HG03045 (cell line): ENCODE measurements around the gene TRIP12.
"Not testable (repeated sequence)": the region's sequence is repeated elsewhere in the genome, so short reads cannot be mapped to it uniquely, and the experiment has no call there.

Source experiments
- ATAC-seq: cut with Tn5 transposase; IDR thresholded peaks from one replicate; pipeline ENCODE4 v1.9.1; 2021; ENCODE audit warnings: mild to moderate bottlenecking, moderate library complexity; ENCODE audit not compliant: unreplicated experiment

Gene TRIP12

GRCh38 chr2:229879191-229879950 is 42.4 kb downstream of the TRIP12 start:
- ATAC-seq, result no peak

- ATAC-seq, result no peak
Observed at GRCh38 chr2:229875549-229875948, 46.3 kb downstream of the TRIP12 start.

GRCh38 chr2:229874647-229875046 is 47.2 kb downstream of the TRIP12 start:
- no peak for ATAC-seq

GRCh38 chr2:229873123-229873581 is 48.7 kb downstream of the TRIP12 start:
- ATAC-seq, result no peak

- ATAC-seq, result no peak
Observed at GRCh38 chr2:229870903-229871656, 50.7 kb downstream of the TRIP12 start.

- no peak for ATAC-seq
Observed at GRCh38 chr2:229869226-229869625, 52.6 kb downstream of the TRIP12 start.

- ATAC-seq, result no peak
Observed at GRCh38 chr2:229868794-229869193, 53.0 kb downstream of the TRIP12 start.

- no peak for ATAC-seq
Observed at GRCh38 chr2:229865033-229865432, 56.8 kb downstream of the TRIP12 start.

- ATAC-seq, result no peak
Observed at GRCh38 chr2:229861431-229861830, 60.4 kb downstream of the TRIP12 start.

- ATAC-seq, result no peak
Observed at GRCh38 chr2:229860334-229860733, 61.5 kb downstream of the TRIP12 start.

GRCh38 chr2:229858351-229858750 is 63.5 kb downstream of the TRIP12 start:
- no peak for ATAC-seq

- ATAC-seq, result no peak
Observed at GRCh38 chr2:229857634-229858033, 64.2 kb downstream of the TRIP12 start.

GRCh38 chr2:229856413-229856812 is 65.4 kb downstream of the TRIP12 start:
- ATAC-seq, result peak; percentile 87

GRCh38 chr2:229855116-229855515 is 66.7 kb downstream of the TRIP12 start:
- ATAC-seq, result no peak

GRCh38 chr2:229852565-229852964 is 69.2 kb downstream of the TRIP12 start:
- peak; percentile 67 for ATAC-seq

- no peak for ATAC-seq
Observed at GRCh38 chr2:229851870-229852269, 69.9 kb downstream of the TRIP12 start.

- not testable (repeated sequence) for ATAC-seq
Observed at GRCh38 chr2:229850355-229851275, 71.2 kb downstream of the TRIP12 start.

GRCh38 chr2:229849073-229849472 is 72.7 kb downstream of the TRIP12 start:
- no peak for ATAC-seq

- ATAC-seq, result no peak
Observed at GRCh38 chr2:229843613-229844012, 78.2 kb downstream of the TRIP12 start.

- ATAC-seq, result no peak
Observed at GRCh38 chr2:229838729-229839128, 83.1 kb downstream of the TRIP12 start.

- ATAC-seq, result no peak
Observed at GRCh38 chr2:229836847-229837246, 85.0 kb downstream of the TRIP12 start.
